K562 (cell line): Measurements from ENCODE around the gene ANKRD10. TPM values are rescaled to one million over a fixed set of nuclear protein-coding genes. Genes with fewer than 3 reads are reported as not detected.

Source experiments
- ATAC-seq: fragments of 200-7000 bp; cut with Tn5 transposase; 3 replicates; pipeline ENCODE4 v1.9.1; 2020; ENCODE audit warnings: moderate library complexity
- BruUV-seq: library from RNA; stranded (reverse); fragments of 400-500 nt; replicated peaks from 2 replicates; lab custom pipeline; 2021; lab: Mats Ljungman, UMichigan
- CTCF ChIA-PET: fragments of 300-600 bp; formaldehyde crosslinking; extraction: SDS; loops from one replicate; lab custom pipeline; 2021; ENCODE audit warnings: low intra/inter-chr PET ratio; lab: Yijun Ruan, JAX
- POLR2A ChIA-PET: fragments of 300-600, 350-650 bp; sonication (Branson Sonifier 250); formaldehyde crosslinking; extraction: SDS; loops from one replicate; lab custom pipeline; 2021; ENCODE audit warnings: antibody characterized with exemption, inconsistent platforms; lab: Yijun Ruan, JAX
- DNase-seq, 4 experiments: peaks; one replicate each; pipeline versions ENCODE4 v3.0.0 to v3.0.0-alpha.2; 2011 to 2018; ENCODE audit warnings: low spot score in 3 of 4, mixed read lengths in 3 of 4; ENCODE audit errors: extremely low read depth in 1 of 4
- FAIRE-seq: peaks from 2 replicates; lab custom pipeline; 2011; peaks lifted over from hg19 to GRCh38; lab: Jason Lieb, UNC
- H2AFZ ChIP-seq: 2 replicates; pipeline ENCODE4 v1.6.0; 2011; ENCODE audit warnings: low read depth, low read length, control low read depth, inconsistent platforms
- H3K27ac ChIP-seq: fragments of 200-600 bp; 3 replicates; pipeline ENCODE4 v1.8.0; 2011; ENCODE audit warnings: low read depth, mild to moderate bottlenecking, control low read depth, inconsistent platforms, low read length, moderate library complexity, mixed read lengths; ENCODE audit errors: extremely low read depth
- H3K27me3 ChIP-seq, 2 experiments: fragments of 300-600 bp in 1 of 2; 2 replicates in 1 of 2; 3 replicates in 1 of 2; pipeline versions ENCODE4 v1.6.0 to v1.8.0; 2011; ENCODE audit warnings: inconsistent platforms in 2 of 2, low read length in 2 of 2, mild to moderate bottlenecking in 1 of 2, mixed read lengths in 1 of 2, moderate library complexity in 1 of 2; ENCODE audit not compliant: control insufficient read depth in 2 of 2, insufficient read depth in 2 of 2
- H3K36me3 ChIP-seq: fragments of 300-600 bp; 3 replicates; pipeline ENCODE4 v1.8.0; 2011; ENCODE audit warnings: mild to moderate bottlenecking, low read length, inconsistent platforms; ENCODE audit not compliant: control insufficient read depth, insufficient read depth
- H3K4me1 ChIP-seq, 2 experiments: fragments of 200-600 bp in 1 of 2; replicated peaks in 1 of 2; 2 replicates in 1 of 2; 3 replicates in 1 of 2; pipeline versions ENCODE4 v1.5.1 to v1.8.0; 2011; ENCODE audit warnings: inconsistent platforms in 2 of 2, low read length in 2 of 2, mild to moderate bottlenecking in 1 of 2, mixed read lengths in 1 of 2, moderate library complexity in 1 of 2; ENCODE audit not compliant: control insufficient read depth in 2 of 2, insufficient read depth in 2 of 2
- H3K4me2 ChIP-seq: 2 replicates; pipeline ENCODE4 v1.6.1; 2011; ENCODE audit warnings: low read length, control low read depth, inconsistent platforms, mixed read lengths; ENCODE audit not compliant: insufficient read depth
- H3K4me3 ChIP-seq: fragments of 200-600 bp; sonication (generic), shearing (Covaris generic); 2 replicates; pipeline ENCODE4 v1.5.1; 2016; ENCODE audit warnings: control low read depth, inconsistent platforms
- H3K79me2 ChIP-seq: fragments of 200-600 bp; 3 replicates; pipeline ENCODE4 v1.8.0; 2011; ENCODE audit warnings: low read length, inconsistent platforms; ENCODE audit not compliant: control insufficient read depth, insufficient read depth
- H3K9ac ChIP-seq, 2 experiments: 2 replicates each; pipeline versions ENCODE4 v1.6.0 to v1.6.1; 2011; ENCODE audit warnings: low read depth in 2 of 2, low read length in 2 of 2, control low read depth in 1 of 2, inconsistent platforms in 1 of 2, mild to moderate bottlenecking in 1 of 2, mixed read lengths in 1 of 2; ENCODE audit not compliant: insufficient read depth in 1 of 2
- H3K9me1 ChIP-seq: one replicate; pipeline ENCODE4 v1.6.0; 2011; ENCODE audit warnings: inconsistent platforms, mild to moderate bottlenecking, low read length, moderate library complexity; ENCODE audit not compliant: control insufficient read depth, insufficient read depth
- H3K9me3 ChIP-seq: replicated peaks from 2 replicates; pipeline ENCODE4 v1.5.1; 2011; ENCODE audit warnings: low read depth, low read length, inconsistent platforms; ENCODE audit not compliant: control insufficient read depth, insufficient read depth
- H4K20me1 ChIP-seq: replicated peaks from 2 replicates; pipeline ENCODE4 v1.6.1; 2011; ENCODE audit warnings: low read length, inconsistent platforms, mixed read lengths; ENCODE audit not compliant: control insufficient read depth, insufficient read depth
- NCOR1 ChIP-seq: fragments of 450-650 bp; IDR thresholded peaks from 2 replicates; pipeline ENCODE4 v1.6.1; 2016; ENCODE audit warnings: mild to moderate bottlenecking, moderate library complexity
- NFRKB ChIP-seq: fragments of 450-650 bp; IDR thresholded peaks from 2 replicates; pipeline ENCODE4 v1.6.1; 2016; ENCODE audit warnings: low read depth
- NFYB ChIP-seq: IDR thresholded peaks from 2 replicates; pipeline ENCODE4 v1.6.1; 2011; ENCODE audit warnings: mild to moderate bottlenecking, moderate library complexity; ENCODE audit not compliant: insufficient read length; ENCODE audit errors: extremely low read depth
- POLR3A ChIP-seq: IDR thresholded peaks from 2 replicates; pipeline ENCODE4 v1.6.1; 2011; ENCODE audit warnings: borderline replicate concordance, mild to moderate bottlenecking, moderate library complexity; ENCODE audit not compliant: insufficient read length, insufficient read depth; ENCODE audit errors: extremely low read depth
- POLR3G ChIP-seq: IDR thresholded peaks from 2 replicates; pipeline ENCODE4 v1.6.1; 2011; ENCODE audit not compliant: insufficient read length, insufficient replicate concordance; ENCODE audit errors: extremely low read depth
- RUNX1 ChIP-seq: sonication (generic); IDR thresholded peaks from 2 replicates; pipeline ENCODE4 v1.6.1; 2016; ENCODE audit warnings: antibody characterized with exemption, low read depth
- SNRNP70 ChIP-seq: fragments of 200-400 bp; formaldehyde crosslinking; optimal IDR thresholded peaks from 2 replicates; pipeline ENCODE3; 2017; ENCODE audit warnings: low read depth, low read length
- TCF3 ChIP-seq: sonication (generic); formaldehyde crosslinking; IDR thresholded peaks from 2 replicates; pipeline ENCODE4 v1.4.0; 2020; ENCODE audit warnings: mild to moderate bottlenecking, missing genetic modification reagents
- ZBTB1 ChIP-seq: sonication (generic); formaldehyde crosslinking; IDR thresholded peaks from 2 replicates; pipeline ENCODE4 v1.8.1; 2023; ENCODE audit warnings: missing genetic modification reagents, low read depth, mild to moderate bottlenecking, borderline replicate concordance
- ZBTB17 ChIP-seq: fragments of 450-650 bp; formaldehyde crosslinking; IDR thresholded peaks from 2 replicates; pipeline ENCODE4 v1.4.0; 2020; ENCODE audit warnings: mild to moderate bottlenecking
- ZNF12 ChIP-seq: sonication (generic); formaldehyde crosslinking; IDR thresholded peaks from 2 replicates; pipeline ENCODE4 v1.4.0; 2020; ENCODE audit warnings: mild to moderate bottlenecking, missing genetic modification reagents
- ZNF316 ChIP-seq: fragments of 450-650 bp; IDR thresholded peaks from 2 replicates; pipeline ENCODE4 v1.6.1; 2016
- ZNF586 ChIP-seq: fragments of 450-650 bp; formaldehyde crosslinking; conservative IDR thresholded peaks from 2 replicates; pipeline ENCODE4 v1.4.0; 2020; ENCODE audit warnings: mild to moderate bottlenecking, moderate library complexity
- WGBS: fragments of 100-300 bp; shearing (Covaris generic); methylation state at CpG from one replicate; pipeline ENCODE4 v1.1.6; 2016; ENCODE audit warnings: low coverage, mixed read lengths; ENCODE audit not compliant: insufficient coverage; ENCODE audit errors: missing lambda C conversion rate; 5-methylcytosine and 5-hydroxymethylcytosine counted together
- in situ Hi-C: fragments of 300-500 bp; cut with MboI; formaldehyde crosslinking; loops from 4 replicates; pipeline ENCODE4 v1.15.0; 2018; ENCODE audit warnings: inconsistent platforms, mixed read lengths
- intact Hi-C: fragments of 100-400 bp; cut with micrococcal nuclease; formaldehyde crosslinking; loops from 2 replicates; pipeline ENCODE4 v1.14.2; 2022
- polyA plus RNA-seq, 8 experiments: library from polyadenylated mRNA; depleted of rRNA in 4 of 8; stranded (reverse) in 5 of 8; unstranded in 3 of 8; fragments of >200 nt; fragmentation: Nextera tagmentation in 2 of 8; fragmentation: Illumina TruSeq in 1 of 8; extraction: Ambion mirVana in 2 of 8; extraction: Trizol in 1 of 8; gene quantifications; 2 replicates each; pipeline versions ENCODE4 v1.2.1 to v1.2.3, GENCODE V29; 2011 to 2014; ENCODE audit warnings: inconsistent platforms in 1 of 8, missing spikeins in 1 of 8
- total RNA-seq, 7 experiments: library from RNA; depleted of rRNA in 6 of 7; stranded (reverse); fragments of >200 nt in 6 of 7; fragmentation: Illumina TruSeq in 2 of 7; extraction: Trizol in 2 of 7; gene quantifications; 2 replicates each; pipeline versions ENCODE4 v1.2.1 to v1.2.3, GENCODE V29; 2011 to 2021; ENCODE audit warnings: low replicate concordance in 1 of 7
- TF ChIP-seq, protein P1 (sequence below): fragments of 250-450 bp; sonication (Bioruptor Pico); IDR thresholded peaks from 2 replicates; pipeline ENCODE4 v1.9.0; 2021; ENCODE audit warnings: mild to moderate bottlenecking
- TF ChIP-seq, protein P2 (sequence below): fragments of 250-450 bp; sonication (Bioruptor Pico); IDR thresholded peaks from 2 replicates; pipeline ENCODE4 v1.4.0; 2020; ENCODE audit warnings: borderline replicate concordance

The ANKRD10 gene
- total and polyA plus RNA-seq, 9 of the 15 experiments (the other 6 are each of a cell fraction or from before 2014, with no cell fraction given), result 21.7 to 183 (median 45.0) TPM

DNA sequence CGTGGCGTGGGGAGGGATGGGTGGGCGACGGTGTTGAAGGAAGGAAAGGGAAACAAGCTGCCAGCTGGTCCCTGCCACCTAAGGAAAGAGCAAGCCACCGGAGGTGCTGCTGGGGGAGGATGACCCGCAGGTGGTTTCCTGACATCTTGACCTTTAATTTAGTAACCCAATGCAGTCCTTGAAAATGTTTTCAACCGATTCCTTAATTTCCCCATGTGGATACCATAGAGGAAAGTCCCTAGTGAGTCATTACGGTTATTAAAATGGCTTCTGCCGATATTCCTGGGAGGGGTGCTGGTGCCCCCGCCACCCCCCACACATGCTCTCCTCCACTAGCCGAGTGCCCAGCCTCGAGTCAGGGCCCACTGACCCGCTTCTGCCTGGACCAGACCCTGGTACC lies 6.3 kb upstream of the ANKRD10 start:
- Histone ChIP-seq H3K27me3 (no peaks in the 10 kb centered on the region), H3K4me1 (peaks cover 0 to 11% of the 10 kb centered on the region in 2 experiments; a peak in 3 of 5 replicates), H3K9me1 (no peaks in the 10 kb centered on the region), H3K9ac (no peak overlapping the region), H2AFZ (no peak overlapping the region), H3K4me2 (no peak overlapping the region), H4K20me1 (no peaks in the 10 kb centered on the region), H3K9me3 (no peaks in the 10 kb centered on the region; the same call in 1 of the 2 replicates), H3K27ac (no peak overlapping the region), H3K36me3 (no peaks in the 10 kb centered on the region), H3K79me2 (peaks cover under 1% of the 10 kb centered on the region; the same call in 1 of the 3 replicates), H3K4me3 (no peak overlapping the region)
- TF ChIP-seq NFRKB (no peak), NFYB (no peak), ZNF586 (no peak), ZNF316 (no peak), ZBTB1 (no peak), NCOR1 (no peak), POLR3G (no peak), RUNX1 (no peak), SNRNP70 (no peak), POLR3A (no peak), TCF3 (CRISPR knock-in tag) (no peak), ZBTB17 (no peak), ZNF12 (CRISPR knock-in tag) (no peak)
- TF ChIP-seq, protein P1, sequence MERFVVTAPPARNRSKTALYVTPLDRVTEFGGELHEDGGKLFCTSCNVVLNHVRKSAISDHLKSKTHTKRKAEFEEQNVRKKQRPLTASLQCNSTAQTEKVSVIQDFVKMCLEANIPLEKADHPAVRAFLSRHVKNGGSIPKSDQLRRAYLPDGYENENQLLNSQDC (CRISPR knock-in tag), result no peak
- TF ChIP-seq, protein P2, sequence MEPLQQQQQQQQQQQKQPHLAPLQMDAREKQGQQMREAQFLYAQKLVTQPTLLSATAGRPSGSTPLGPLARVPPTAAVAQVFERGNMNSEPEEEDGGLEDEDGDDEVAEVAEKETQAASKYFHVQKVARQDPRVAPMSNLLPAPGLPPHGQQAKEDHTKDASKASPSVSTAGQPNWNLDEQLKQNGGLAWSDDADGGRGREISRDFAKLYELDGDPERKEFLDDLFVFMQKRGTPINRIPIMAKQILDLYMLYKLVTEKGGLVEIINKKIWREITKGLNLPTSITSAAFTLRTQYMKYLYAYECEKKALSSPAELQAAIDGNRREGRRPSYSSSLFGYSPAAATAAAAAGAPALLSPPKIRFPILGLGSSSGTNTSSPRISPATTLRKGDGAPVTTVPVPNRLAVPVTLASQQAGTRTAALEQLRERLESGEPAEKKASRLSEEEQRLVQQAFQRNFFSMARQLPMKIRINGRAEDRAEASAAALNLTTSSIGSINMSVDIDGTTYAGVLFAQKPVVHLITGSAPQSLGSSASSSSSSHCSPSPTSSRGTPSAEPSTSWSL (CRISPR knock-in tag), result no peak
- FAIRE-seq, result no peak
- BruUV-seq, result no TSS peak
- ChIA-PET CTCF (no interaction called here), POLR2A (no interaction called here)
- no peak for DNase-seq
- ATAC-seq, result no peak
- WGBS, result 68% methylated on average over 3 of the region's 13 CpGs
- intact Hi-C loops (no loop called here), in situ Hi-C loops (loop anchor here (10.0 kb wide), 1 partner anchor 86 kb away; no protein-coding TSS in a partner anchor)
